Vagina (tissue), 2 donors: ENCODE measurements around the gene GOLIM4. TPM values are rescaled to one million over a fixed set of nuclear protein-coding genes. Genes with fewer than 3 reads are reported as not detected.

Experiments
- DNase-seq, 2 donors: peaks; one replicate each; pipeline ENCODE4 v3.0.0-alpha.2; 2017; ENCODE audit errors: extremely low spot score in 2 of 2
- H3K27ac ChIP-seq: fragments of 200-600 bp; sonication (generic); one replicate; pipeline ENCODE4 v1.5.1; 2019
- H3K27me3 ChIP-seq: fragments of 200-600 bp; sonication (generic); one replicate; pipeline ENCODE4 v1.5.1; 2019
- H3K36me3 ChIP-seq, 2 donors: fragments of 200-600 bp; sonication (generic); one replicate each; pipeline ENCODE4 v1.5.1; 2017 to 2019
- H3K4me1 ChIP-seq: fragments of 200-600 bp; sonication (generic); one replicate; pipeline ENCODE4 v1.5.1; 2019
- H3K4me3 ChIP-seq, 2 donors: fragments of 200-600 bp; sonication (generic); 1 replicate in 1 of 2; 2 replicates in 1 of 2; pipeline ENCODE4 v1.5.1; 2016 to 2019
- H3K9me3 ChIP-seq: fragments of 200-600 bp; sonication (generic); one replicate; pipeline ENCODE4 v1.5.1; 2019
- POLR2A ChIP-seq, 2 donors: fragments of 450-650 bp; IDR thresholded peaks; one replicate each; pipeline ENCODE4 v1.6.1; 2017; ENCODE audit warnings: antibody characterized with exemption in 2 of 2, mild to moderate bottlenecking in 2 of 2, moderate library complexity in 2 of 2
- POLR2AphosphoS5 ChIP-seq, 2 donors: sonication (generic); formaldehyde crosslinking; IDR thresholded peaks; one replicate each; pipeline ENCODE4 v1.9.0; 2017; ENCODE audit warnings: antibody characterized with exemption in 2 of 2, mild to moderate bottlenecking in 2 of 2, low read depth in 1 of 2; ENCODE audit not compliant: insufficient read depth in 1 of 2
- intact Hi-C: fragments of 100-400 bp; cut with DNase I; formaldehyde crosslinking; loops from one replicate; pipeline ENCODE4 v1.15.1; 2023
- total RNA-seq: library from RNA; depleted of rRNA; stranded (reverse); fragments of >200 nt; gene quantifications from one replicate; pipeline ENCODE4 v1.2.3, GENCODE V29; 2016
- TF ChIP-seq, protein P1 (sequence below), 3 experiments: fragments of 450-650 bp in 2 of 3; fragments of 200-600 bp in 1 of 3; sonication (generic) in 1 of 3; IDR thresholded peaks; one replicate each; pipeline ENCODE4 v1.5.1; 2017 to 2019; ENCODE audit warnings: antibody characterized with exemption in 3 of 3, mild to moderate bottlenecking in 2 of 3, moderate library complexity in 2 of 3

Gene GOLIM4
- total RNA-seq, 1 donor from 2014 or later = 36.8 TPM

DNA sequence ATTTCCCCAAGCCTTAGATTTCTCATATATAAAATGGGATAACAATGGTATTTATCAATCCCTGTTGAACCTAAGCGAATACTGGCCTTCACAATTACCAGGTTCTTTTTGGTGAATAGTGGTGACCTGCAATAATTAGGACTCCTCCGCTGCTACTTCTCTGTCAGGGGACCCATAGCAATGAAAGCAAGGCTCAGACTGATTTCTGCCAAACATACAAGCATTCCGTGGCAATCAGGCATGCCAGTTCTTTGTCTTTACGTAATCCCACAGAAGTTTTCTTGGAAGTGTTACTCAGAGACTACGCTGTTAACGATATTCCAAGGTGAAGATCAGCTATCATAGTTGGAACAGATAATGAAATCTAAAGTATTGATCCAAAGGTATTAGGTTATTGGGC is 105.7 kb downstream of the GOLIM4 start:
- Histone ChIP-seq H3K9me3 (no peaks in the 10 kb centered on the region), H3K27me3 (no peaks in the 10 kb centered on the region), H3K4me3 (no peak overlapping the region), H3K36me3 (no peaks in the 10 kb centered on the region), H3K27ac (no peak overlapping the region), H3K4me1 (no peaks in the 10 kb centered on the region)
- no peak for DNase-seq
- intact Hi-C loops = no loop called here
- TF ChIP-seq, protein P1, sequence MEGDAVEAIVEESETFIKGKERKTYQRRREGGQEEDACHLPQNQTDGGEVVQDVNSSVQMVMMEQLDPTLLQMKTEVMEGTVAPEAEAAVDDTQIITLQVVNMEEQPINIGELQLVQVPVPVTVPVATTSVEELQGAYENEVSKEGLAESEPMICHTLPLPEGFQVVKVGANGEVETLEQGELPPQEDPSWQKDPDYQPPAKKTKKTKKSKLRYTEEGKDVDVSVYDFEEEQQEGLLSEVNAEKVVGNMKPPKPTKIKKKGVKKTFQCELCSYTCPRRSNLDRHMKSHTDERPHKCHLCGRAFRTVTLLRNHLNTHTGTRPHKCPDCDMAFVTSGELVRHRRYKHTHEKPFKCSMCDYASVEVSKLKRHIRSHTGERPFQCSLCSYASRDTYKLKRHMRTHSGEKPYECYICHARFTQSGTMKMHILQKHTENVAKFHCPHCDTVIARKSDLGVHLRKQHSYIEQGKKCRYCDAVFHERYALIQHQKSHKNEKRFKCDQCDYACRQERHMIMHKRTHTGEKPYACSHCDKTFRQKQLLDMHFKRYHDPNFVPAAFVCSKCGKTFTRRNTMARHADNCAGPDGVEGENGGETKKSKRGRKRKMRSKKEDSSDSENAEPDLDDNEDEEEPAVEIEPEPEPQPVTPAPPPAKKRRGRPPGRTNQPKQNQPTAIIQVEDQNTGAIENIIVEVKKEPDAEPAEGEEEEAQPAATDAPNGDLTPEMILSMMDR (IDR thresholded peaks at IDR 0.05) = no peak
- no peak for TF ChIP-seq POLR2AphosphoS5 (IDR thresholded peaks at IDR 0.05; ENCODE audit: insufficient read depth in 1 of 2, low read depth in 1 of 2)
- no peak for TF ChIP-seq POLR2A (IDR thresholded peaks at IDR 0.05)

DNA sequence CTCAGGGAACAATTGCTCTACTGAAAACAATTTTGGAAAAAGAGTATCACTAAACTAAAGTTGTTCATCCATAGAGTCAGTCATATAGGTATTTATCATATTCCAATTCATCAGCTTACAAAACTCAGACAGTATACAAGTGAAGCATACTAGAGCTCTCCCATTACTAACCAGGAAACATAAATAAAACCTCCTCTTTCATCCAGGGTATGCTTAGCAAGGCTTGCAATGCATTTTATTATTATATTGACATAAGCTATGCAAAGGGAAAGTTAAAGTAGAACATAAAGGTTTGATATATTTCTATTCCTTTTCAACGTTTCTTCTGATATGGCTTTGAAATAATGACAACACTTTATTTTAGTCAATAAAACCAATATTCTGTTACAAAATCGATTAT is 106.7 kb downstream of the GOLIM4 start:
- Histone ChIP-seq H3K9me3 (no peaks in the 10 kb centered on the region), H3K36me3 (no peaks in the 10 kb centered on the region), H3K4me1 (no peaks in the 10 kb centered on the region), H3K27me3 (no peaks in the 10 kb centered on the region), H3K4me3 (no peak overlapping the region), H3K27ac (no peak overlapping the region)
- no peak for DNase-seq
- TF ChIP-seq POLR2AphosphoS5 (IDR thresholded peaks at IDR 0.05; ENCODE audit: insufficient read depth in 1 of 2, low read depth in 1 of 2) (no peak), POLR2A (IDR thresholded peaks at IDR 0.05) (no peak)
- TF ChIP-seq, protein P1 (IDR thresholded peaks at IDR 0.05) = no peak
- intact Hi-C loops = no loop called here

DNA sequence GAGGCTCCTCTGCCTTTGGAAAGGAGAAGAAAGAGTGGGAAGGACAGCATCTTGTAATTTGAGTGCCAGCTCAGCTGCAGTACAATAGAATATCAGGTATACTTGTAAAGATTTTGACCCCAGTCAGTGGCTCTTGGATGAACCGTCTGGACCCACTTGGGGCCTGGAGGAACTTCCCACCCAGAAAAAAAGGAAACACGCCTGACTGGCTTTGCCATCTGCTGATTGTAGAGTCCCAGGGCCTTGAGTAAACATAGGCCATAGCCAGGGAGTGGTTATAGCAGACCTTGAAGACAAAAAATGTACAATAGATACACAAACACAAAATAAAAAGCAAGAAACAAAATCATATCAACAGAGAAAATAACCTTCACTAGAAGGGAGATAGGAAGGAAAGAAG is 112.1 kb downstream of the GOLIM4 start:
- intact Hi-C loops = no loop called here
- H3K36me3 ChIP-seq = no peaks in the 10 kb centered on the region
- H3K9me3 ChIP-seq = no peaks in the 10 kb centered on the region
- H3K27ac ChIP-seq = no peak overlapping the region
- H3K4me3 ChIP-seq = no peak overlapping the region
- no peaks in the 10 kb centered on the region for H3K27me3 ChIP-seq
- H3K4me1 ChIP-seq = no peaks in the 10 kb centered on the region
- no peak for DNase-seq
- no peak for TF ChIP-seq POLR2A (IDR thresholded peaks at IDR 0.05)
- TF ChIP-seq, protein P1 (IDR thresholded peaks at IDR 0.05) = no peak
- TF ChIP-seq POLR2AphosphoS5 (IDR thresholded peaks at IDR 0.05; ENCODE audit: insufficient read depth in 1 of 2, low read depth in 1 of 2) = no peak

DNA sequence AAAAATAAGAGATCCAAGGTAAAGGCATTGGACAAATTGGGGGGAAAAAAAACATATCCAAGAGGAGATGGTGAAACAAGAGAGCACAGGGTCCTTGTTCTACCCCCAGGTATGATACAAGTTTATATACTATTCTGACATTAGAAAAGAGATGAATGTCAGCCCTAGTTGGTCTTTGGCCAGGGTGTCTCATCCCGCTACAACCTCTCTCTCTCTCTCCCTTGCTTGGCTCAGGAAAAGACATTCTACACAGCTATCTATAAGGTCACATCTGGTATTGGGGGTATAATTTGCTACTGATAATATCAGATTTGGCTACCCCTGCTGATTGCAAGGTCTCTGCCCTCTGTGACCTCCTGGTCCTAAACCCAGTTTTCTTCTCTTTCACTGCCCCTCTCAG is 117.2 kb downstream of the GOLIM4 start:
- H3K4me3 ChIP-seq = no peak overlapping the region

DNA sequence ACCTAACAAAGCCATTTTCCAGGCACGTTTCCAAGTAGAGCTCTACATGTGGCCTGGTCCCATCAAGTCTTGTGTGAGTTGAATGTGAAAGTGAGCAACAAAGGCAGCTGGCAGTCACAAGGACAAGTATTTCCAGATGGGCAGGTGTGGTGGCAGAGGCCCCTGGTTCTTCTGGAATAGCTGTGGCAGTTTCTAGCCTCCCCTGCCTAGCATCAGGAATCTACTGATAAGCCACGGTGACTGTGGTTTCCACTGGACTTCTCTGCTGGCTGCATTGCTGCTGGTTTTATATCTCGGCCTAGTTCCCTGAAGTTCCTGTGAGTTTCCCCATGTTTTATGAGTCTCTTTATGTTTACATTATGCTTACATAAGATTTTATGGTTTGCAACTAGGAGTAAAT is 117.7 kb downstream of the GOLIM4 start:
- DNase-seq = no peak
- intact Hi-C loops = no loop called here
- no peaks in the 10 kb centered on the region for H3K4me1 ChIP-seq

More for the DNA sequence above, 117.2 kb downstream of the GOLIM4 start:
- Histone ChIP-seq H3K36me3 (no peaks in the 10 kb centered on the region), H3K9me3 (no peaks in the 10 kb centered on the region), H3K27ac (no peak overlapping the region), H3K4me1 (no peaks in the 10 kb centered on the region), H3K27me3 (no peaks in the 10 kb centered on the region)
- TF ChIP-seq POLR2AphosphoS5 (IDR thresholded peaks at IDR 0.05; ENCODE audit: insufficient read depth in 1 of 2, low read depth in 1 of 2) (no peak), POLR2A (IDR thresholded peaks at IDR 0.05) (no peak)
- TF ChIP-seq, protein P1 (IDR thresholded peaks at IDR 0.05) = no peak
- no peak for DNase-seq
- intact Hi-C loops = no loop called here

More for the DNA sequence above, 117.7 kb downstream of the GOLIM4 start:
- TF ChIP-seq POLR2A (IDR thresholded peaks at IDR 0.05) (no peak), POLR2AphosphoS5 (IDR thresholded peaks at IDR 0.05; ENCODE audit: insufficient read depth in 1 of 2, low read depth in 1 of 2) (no peak)
- TF ChIP-seq, protein P1 (IDR thresholded peaks at IDR 0.05) = no peak
- Histone ChIP-seq H3K27ac (no peak overlapping the region), H3K4me3 (no peak overlapping the region), H3K27me3 (no peaks in the 10 kb centered on the region), H3K9me3 (no peaks in the 10 kb centered on the region), H3K36me3 (no peaks in the 10 kb centered on the region)
